ENCODE data around the gene CAPN15.

Gene CAPN15

DNA sequence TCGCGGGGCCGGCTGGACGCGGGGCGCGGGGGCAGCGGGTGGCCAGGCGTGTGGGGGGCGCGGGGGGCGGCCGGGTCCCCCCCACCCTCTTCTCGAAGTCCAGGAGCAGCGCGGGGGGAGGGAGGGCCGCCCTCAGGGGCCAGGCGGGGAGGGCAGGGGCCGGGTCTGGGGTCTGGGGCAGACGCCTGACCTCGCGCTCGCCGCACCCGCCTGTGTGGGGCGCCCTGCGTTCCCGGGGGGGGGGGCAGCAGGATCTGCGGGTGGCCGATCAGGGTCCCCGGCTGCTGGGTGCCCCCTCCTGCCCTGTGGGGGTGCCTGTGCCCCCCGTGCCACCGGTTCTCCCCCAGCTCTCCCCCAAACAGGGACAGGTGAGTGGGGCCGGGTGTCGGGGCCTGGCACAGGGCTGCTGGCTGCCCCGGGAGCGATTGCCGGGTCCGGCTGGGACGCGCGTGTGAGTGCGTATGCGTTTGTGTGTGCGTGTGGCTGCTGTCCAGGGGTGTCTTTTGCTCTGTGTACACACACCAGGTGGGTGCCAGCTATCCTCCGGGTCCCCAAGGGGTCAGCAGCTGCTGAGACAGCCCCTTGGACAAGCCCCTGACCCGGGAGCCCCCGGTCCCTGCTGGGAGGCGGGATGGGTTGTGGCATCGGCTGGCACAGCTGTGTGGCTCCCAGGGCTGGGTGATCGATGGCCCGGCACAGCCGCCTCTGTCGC, 33.3 kb downstream of the CAPN15 start:
- TF ChIP-seq Cebpa-rat (IDR thresholded peaks at IDR 0.05) = no peak
- Histone ChIP-seq H3K4me3 (no peak overlapping the region), H3K4me2 (peak overlapping the region; percentile 42; the same call in 1 of the 2 replicates)

DNA sequence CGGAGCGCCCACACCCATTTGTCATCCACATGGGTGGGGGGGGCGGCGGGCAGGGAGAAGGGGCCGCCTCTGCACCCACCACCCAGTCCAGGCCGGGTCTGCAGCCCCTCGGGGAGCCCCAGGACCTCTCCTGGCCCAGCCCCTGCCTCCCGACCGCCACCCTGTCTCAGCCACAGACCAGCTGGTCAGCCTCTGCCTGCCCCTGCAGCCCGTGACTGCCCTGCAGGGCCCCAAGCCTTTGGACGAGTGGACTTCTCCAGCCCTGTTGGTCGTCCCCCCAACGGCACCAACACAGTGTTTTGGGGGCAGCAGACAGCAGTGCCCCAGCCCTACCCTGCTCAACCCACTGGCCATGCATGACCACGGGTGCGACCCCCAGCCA, 33.9 kb downstream of the CAPN15 start:
- Histone ChIP-seq H3K36me3 (no peaks in the 10 kb centered on the region), H3K27ac (no peak overlapping the region), H3K4me3 (no peak overlapping the region), H3K4me1 (peaks cover 77% of the 10 kb centered on the region), H3K4me2 (peak overlapping the region; percentile 42; the same call in 1 of the 2 replicates), H3K9me3 (no peaks in the 10 kb centered on the region), H3K9ac (no peak overlapping the region), H3K27me3 (peaks cover 56% of the 10 kb centered on the region), H4K20me1 (peaks cover 36% of the 10 kb centered on the region)
- no peak for TF ChIP-seq Cebpa-rat (IDR thresholded peaks at IDR 0.05)

More for the DNA sequence above, 33.3 kb downstream of the CAPN15 start:
- peaks cover 56% of the 10 kb centered on the region for H3K27me3 ChIP-seq
- no peaks in the 10 kb centered on the region for H3K9me3 ChIP-seq
- H3K9ac ChIP-seq = no peak overlapping the region
- peaks cover 77% of the 10 kb centered on the region for H3K4me1 ChIP-seq
- peaks cover 36% of the 10 kb centered on the region for H4K20me1 ChIP-seq
- H3K27ac ChIP-seq = no peak overlapping the region
- H3K36me3 ChIP-seq = no peaks in the 10 kb centered on the region

DNA sequence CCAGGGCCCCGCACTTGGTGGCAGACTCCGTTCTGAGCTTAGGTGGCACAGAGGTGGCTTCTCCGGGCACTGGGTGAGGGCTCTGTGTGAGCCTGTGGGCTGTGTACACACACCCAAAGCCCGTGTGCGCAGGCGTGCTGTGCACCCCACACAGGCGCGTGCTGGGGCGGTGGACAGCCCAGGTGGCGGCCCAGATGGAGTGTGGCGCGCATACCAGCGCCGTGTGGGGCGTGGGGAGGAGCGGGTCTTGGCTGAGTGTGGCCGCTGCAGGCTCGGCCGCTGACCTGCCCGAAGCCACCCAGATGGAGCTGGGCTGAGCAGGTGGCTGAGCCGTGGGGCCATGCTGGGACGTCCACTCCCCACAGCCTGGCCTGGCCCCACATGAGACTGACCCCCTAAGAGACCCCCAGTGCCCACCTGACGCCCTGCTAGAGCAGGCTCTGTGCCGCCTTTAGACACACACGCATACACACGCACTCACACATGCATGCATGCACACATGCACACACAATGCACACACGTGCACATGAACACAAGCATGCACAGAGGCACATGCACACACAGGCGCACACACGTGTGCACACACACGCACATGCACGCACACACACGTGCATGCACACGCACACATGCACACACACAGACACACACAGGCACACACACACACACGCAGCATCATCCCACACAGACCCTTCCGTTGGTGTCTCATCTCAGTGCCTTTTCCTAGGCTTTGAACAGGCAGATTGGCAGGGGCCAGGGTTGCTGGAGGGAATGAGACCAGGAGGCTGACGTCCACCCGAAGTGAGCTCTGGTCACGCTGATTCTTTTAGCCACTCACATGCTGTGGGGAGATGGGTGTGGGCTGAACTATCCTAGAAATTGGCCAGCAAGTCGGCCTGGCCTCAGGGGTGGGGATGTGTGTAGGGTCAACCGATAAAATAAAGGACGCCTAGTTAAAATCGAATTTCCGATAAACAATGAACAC, 34.7 kb downstream of the CAPN15 start:
- no peak for TF ChIP-seq Cebpa-rat (IDR thresholded peaks at IDR 0.05)
- Histone ChIP-seq H3K4me3 (no peak overlapping the region), H3K9ac (no peak overlapping the region), H3K4me1 (peaks cover 76% of the 10 kb centered on the region), H3K27me3 (peaks cover 56% of the 10 kb centered on the region), H3K9me3 (no peaks in the 10 kb centered on the region), H3K27ac (no peak overlapping the region), H3K4me2 (no peak overlapping the region), H4K20me1 (peaks cover 32% of the 10 kb centered on the region), H3K36me3 (no peaks in the 10 kb centered on the region)

DNA sequence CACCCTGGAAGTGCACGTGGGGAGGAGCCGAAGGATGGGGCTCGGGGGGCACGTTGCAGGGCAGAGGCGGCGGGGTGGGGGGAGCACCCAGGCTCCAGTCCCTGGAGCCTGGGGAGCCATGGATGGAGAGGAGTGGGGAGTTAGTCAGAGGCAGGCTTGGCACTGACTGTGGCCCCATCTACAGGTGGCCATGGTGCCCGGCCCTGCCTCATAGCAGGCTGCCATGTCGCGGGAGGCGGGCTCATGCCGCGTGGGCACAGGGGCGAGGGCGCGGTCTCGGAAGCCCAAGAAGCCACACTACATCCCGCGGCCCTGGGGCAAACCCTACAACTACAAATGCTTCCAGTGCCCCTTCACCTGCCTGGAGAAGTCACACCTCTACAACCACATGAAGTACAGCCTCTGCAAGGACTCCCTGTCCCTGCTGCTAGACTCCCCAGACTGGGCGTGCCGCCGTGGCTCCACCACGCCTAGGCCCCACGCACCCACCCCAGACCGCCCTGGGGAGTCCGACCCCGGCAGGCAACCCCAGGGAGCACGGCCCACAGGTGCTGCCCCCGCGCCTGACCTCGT, 35.6 kb downstream of the CAPN15 start:
- Histone ChIP-seq H3K9me3 (no peaks in the 10 kb centered on the region), H3K4me3 (no peak overlapping the region), H4K20me1 (peaks cover 23% of the 10 kb centered on the region), H3K27ac (no peak overlapping the region), H3K27me3 (peaks cover 54% of the 10 kb centered on the region), H3K9ac (no peak overlapping the region), H3K4me2 (peak overlapping the region; percentile 30; the same call in 1 of the 2 replicates), H3K4me1 (peaks cover 76% of the 10 kb centered on the region), H3K36me3 (no peaks in the 10 kb centered on the region)
- TF ChIP-seq Cebpa-rat (IDR thresholded peaks at IDR 0.05) = no peak

DNA sequence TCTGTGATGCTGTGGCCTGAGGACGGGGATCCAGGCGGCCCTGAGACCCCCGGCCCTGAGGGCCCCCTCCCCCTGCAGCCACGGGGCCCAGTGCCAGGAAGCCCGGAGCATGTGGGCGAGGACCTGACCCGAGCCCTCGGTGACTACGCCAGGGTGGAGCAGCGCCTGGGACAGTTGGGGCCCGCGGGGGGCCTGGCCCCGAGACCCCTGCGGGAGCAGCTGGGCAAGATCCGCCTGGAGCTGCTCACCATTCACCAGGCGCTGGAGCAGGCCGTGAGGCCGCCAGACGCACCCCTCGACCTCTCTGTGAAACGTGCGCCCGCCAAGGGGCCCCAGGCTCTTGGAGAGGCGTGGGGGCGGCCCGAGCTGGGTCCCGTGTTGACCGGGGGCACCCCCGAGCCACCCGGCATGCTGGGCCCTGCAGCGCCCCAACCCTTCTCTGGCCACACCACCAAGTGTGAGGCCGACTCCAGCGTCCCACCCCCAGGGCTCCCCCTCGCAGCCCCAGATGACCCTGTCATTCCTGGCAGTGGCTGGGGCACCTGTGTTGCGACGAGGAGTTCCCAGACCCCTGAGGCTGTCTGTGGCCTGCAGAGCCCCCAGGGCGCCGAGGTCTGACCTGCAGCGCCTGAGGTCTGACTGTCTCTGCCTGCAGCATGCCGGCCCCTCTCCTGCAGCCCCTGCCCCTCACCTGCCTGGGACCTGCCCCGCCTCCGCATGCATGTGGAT, 37.3 kb downstream of the CAPN15 start:
- Histone ChIP-seq H4K20me1 (peaks cover 6% of the 10 kb centered on the region), H3K4me3 (no peak overlapping the region), H3K9ac (no peak overlapping the region), H3K36me3 (no peaks in the 10 kb centered on the region), H3K27ac (peak overlapping the region; percentile 91), H3K4me1 (peaks cover 70% of the 10 kb centered on the region), H3K27me3 (peaks cover 37% of the 10 kb centered on the region), H3K9me3 (no peaks in the 10 kb centered on the region), H3K4me2 (peak overlapping the region; percentile 99)
- TF ChIP-seq Cebpa-rat (IDR thresholded peaks at IDR 0.05) = no peak

DNA sequence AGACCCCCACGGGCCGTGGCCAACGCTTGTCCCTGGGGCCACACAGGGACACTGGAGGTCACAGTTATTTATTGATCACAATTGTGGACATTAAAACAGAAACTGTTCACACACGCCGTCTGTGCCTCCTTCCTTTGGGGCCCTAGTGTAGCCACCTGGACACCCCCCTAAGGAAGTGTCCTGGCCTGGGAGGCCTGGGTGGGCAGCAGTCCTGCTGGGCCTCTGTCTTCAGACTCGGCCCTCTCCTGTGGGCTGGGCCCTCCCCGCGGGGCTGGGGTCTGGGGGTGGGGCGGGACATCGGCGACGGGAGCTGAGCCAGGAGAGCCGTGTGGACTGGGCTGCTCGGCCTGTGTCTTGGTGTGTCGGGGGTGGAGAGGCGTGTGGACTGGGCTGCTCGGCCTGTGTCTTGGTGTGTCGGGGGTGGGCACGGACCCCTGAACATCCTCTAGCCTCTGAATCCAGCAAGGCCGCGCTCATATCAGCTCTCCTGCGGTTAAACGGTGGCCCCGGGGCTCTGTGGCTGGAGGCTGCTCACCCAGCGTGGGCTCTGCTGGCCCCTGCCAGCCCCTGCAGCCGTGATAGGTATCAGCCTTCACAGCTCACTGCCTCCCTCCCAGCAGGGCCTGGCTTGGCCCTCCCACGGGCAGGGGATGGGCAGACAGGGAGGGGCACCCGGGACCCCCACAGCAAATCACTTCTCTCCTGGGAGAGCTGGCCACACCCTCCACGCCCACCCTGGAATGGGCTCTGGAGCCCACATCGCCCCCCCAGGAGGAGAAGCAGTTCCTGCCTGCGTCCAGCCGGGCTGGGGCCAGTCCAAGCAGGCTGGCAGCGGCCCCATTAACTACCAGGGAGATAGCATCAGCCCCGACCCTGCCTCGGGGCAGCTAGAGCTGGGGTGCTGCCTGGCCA, 38.2 kb downstream of the CAPN15 start:
- Histone ChIP-seq H3K4me3 (peak overlapping the region; percentile 64), H3K4me1 (peaks cover 72% of the 10 kb centered on the region), H3K27ac (peak overlapping the region; percentile 91), H3K27me3 (peaks cover 29% of the 10 kb centered on the region), H3K9me3 (no peaks in the 10 kb centered on the region), H3K36me3 (no peaks in the 10 kb centered on the region), H3K9ac (peak overlapping the region; percentile 87), H4K20me1 (peaks cover 13% of the 10 kb centered on the region), H3K4me2 (peak overlapping the region; percentile 99)
- TF ChIP-seq Cebpa-rat (IDR thresholded peaks at IDR 0.05) = no peak

DNA sequence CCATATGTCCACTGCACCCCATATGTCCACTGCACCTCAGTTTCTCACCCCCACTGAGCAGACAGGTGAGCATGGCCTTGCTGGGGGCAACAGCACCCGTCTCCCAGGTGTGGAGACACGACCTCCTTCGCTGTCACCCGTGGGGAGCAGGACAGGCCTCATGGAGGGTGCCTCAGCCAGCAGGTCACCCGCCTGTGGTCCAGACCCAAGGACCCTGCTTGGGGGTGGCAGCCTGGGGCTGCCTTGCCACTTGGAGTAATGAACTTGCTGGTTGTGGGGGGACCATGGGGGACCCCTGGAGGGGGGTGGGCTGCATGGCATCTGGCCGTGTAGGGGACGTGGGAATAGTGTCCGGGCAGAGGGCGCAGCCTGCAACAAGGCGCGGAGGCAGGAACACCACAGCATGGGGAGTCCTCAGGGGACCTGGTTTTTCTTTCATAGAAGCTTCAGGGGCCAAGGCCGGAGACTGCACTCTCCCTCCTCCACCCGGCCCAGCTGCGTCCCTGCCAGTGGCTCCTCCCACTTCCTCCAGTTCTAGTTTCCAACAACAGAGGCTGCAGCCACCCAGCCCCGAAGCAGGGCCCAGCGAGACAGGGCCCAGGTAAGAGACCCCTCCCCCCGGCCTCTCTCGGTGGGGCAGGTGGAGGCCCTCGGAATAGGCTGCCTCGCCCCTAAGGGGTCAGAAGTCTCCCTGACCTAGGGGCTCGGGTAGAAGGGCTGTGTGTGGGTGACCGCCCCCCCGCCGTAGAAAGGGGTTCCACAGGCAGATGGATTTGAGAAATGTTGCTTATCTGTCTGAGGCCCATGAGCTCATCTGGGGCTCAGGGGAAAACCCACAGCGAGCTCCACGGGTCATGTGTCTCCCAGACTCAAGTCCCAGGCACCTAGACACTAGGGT, 39.2 kb downstream of the CAPN15 start, which contains the start of gene NHLRC4:
TSS of gene NHLRC4 (plus strand) at position 531 of the 898 bp plus-strand sequence. CDS start 1,043 bp downstream, outside the sequence.
- H3K36me3 ChIP-seq = peaks cover under 1% of the 10 kb centered on the region; the same call in 1 of the 2 replicates
- H3K27ac ChIP-seq = peak within 1 kb of the TSS; percentile 91
- H3K9ac ChIP-seq = peak within 1 kb of the TSS; percentile 87
- TF ChIP-seq Cebpa-rat (IDR thresholded peaks at IDR 0.05) = no peak
- H3K4me1 ChIP-seq = peaks cover 72% of the 10 kb centered on the region
- H3K9me3 ChIP-seq = no peaks in the 10 kb centered on the region
- peak within 1 kb of the TSS; percentile 99 for H3K4me2 ChIP-seq
- peaks cover 14% of the 10 kb centered on the region; the same call in 1 of the 2 replicates for H4K20me1 ChIP-seq
- H3K4me3 ChIP-seq = peak within 1 kb of the TSS; percentile 64
- peaks cover 18% of the 10 kb centered on the region for H3K27me3 ChIP-seq
